Panc1 (cell line): ENCODE results near the gene ZNF79. TPM values are rescaled to one million over a fixed set of nuclear protein-coding genes. Genes with fewer than 3 reads are reported as not detected.

ENCODE experiments used
- ATAC-seq: fragments of 200-7000 bp; cut with Tn5 transposase; 2 replicates; pipeline ENCODE4 v1.9.1; 2020; ENCODE audit warnings: mild to moderate bottlenecking, moderate library complexity
- BruUV-seq: library from RNA; stranded (reverse); fragments of 400-500 nt; replicated peaks from 2 replicates; lab custom pipeline; 2021; lab: Mats Ljungman, UMichigan
- CTCF ChIA-PET: fragments of 300-600 bp; sonication (Branson Sonifier 250); formaldehyde crosslinking; loops from one replicate; lab custom pipeline; 2022; ENCODE audit warnings: antibody characterized with exemption; lab: Charles Lee
- POLR2A ChIA-PET: fragments of 300-600 bp; sonication (Branson Sonifier 250); formaldehyde crosslinking; loops from one replicate; lab custom pipeline; 2022; ENCODE audit warnings: antibody characterized with exemption; lab: Charles Lee
- DNase-seq: peaks from one replicate; pipeline ENCODE4 v3.0.0-alpha.2; 2010; ENCODE audit warnings: low read depth, low spot score
- H3K27ac ChIP-seq: 2 replicates; pipeline ENCODE4 v1.5.1; 2011; ENCODE audit warnings: mild to moderate bottlenecking, low read length, inconsistent platforms
- H3K27me3 ChIP-seq: fragments of 200-500 bp; sonication (Bioruptor generic); 2 replicates; pipeline ENCODE4 v1.6.0; 2014; ENCODE audit warnings: low read length, inconsistent platforms; ENCODE audit not compliant: control insufficient read depth, insufficient read depth
- H3K36me3 ChIP-seq: fragments of 200-500 bp; sonication (Bioruptor generic); 2 replicates; pipeline ENCODE4 v1.5.1; 2014; ENCODE audit warnings: inconsistent platforms, mild to moderate bottlenecking, low read length, moderate library complexity; ENCODE audit not compliant: control insufficient read depth, insufficient read depth
- H3K4me1 ChIP-seq: 2 replicates; pipeline ENCODE4 v1.5.1; 2011; ENCODE audit warnings: inconsistent platforms, mild to moderate bottlenecking, low read length, moderate library complexity; ENCODE audit not compliant: control insufficient read depth, insufficient read depth
- H3K4me3 ChIP-seq, 2 experiments: 2 replicates each; pipeline ENCODE4 v1.5.1; 2011 to 2012; ENCODE audit warnings: low read depth in 2 of 2, low read length in 2 of 2, mild to moderate bottlenecking in 2 of 2, inconsistent platforms in 1 of 2, moderate library complexity in 1 of 2
- H3K9me3 ChIP-seq: fragments of 200-500 bp; sonication (Bioruptor generic); 2 replicates; pipeline ENCODE4 v1.5.1; 2014; ENCODE audit warnings: low read depth, mild to moderate bottlenecking, inconsistent platforms, low read length, moderate library complexity; ENCODE audit not compliant: control insufficient read depth, insufficient read depth
- POLR2AphosphoS5 ChIP-seq: IDR thresholded peaks from 2 replicates; pipeline ENCODE4 v1.6.1; 2012; ENCODE audit warnings: mild to moderate bottlenecking, low read depth, low read length, moderate library complexity
- SIN3A ChIP-seq: IDR thresholded peaks from 2 replicates; pipeline ENCODE4 v1.6.1; 2012; ENCODE audit warnings: low read depth, mild to moderate bottlenecking, low read length, moderate library complexity, borderline replicate concordance; ENCODE audit not compliant: insufficient read depth
- TCF7L2 ChIP-seq: IDR thresholded peaks from 2 replicates; pipeline ENCODE4 v1.6.1; 2011; ENCODE audit warnings: mild to moderate bottlenecking, low read depth, low read length, inconsistent platforms
- in situ Hi-C: cut with HindIII; loops from 2 replicates; pipeline ENCODE4 v1.10.0; 2016; ENCODE audit warnings: low sequenced_read_pairs, low pct_unique_long_range_greater_than_20kb
- intact Hi-C: fragments of 100-400 bp; cut with micrococcal nuclease; formaldehyde crosslinking; loops from one replicate; pipeline ENCODE4 v1.10.0; 2022; ENCODE audit not compliant: unreplicated experiment
- total RNA-seq: library from RNA; stranded (reverse); gene quantifications from one replicate; pipeline ENCODE4 v1.2.1, GENCODE V29; 2021; ENCODE audit not compliant: unreplicated experiment
- TF ChIP-seq, protein P1 (sequence below), 2 experiments: IDR thresholded peaks; 2 replicates each; pipeline ENCODE4 v1.6.1; 2011 to 2012; ENCODE audit warnings: low read depth in 2 of 2, control low read depth in 1 of 2, low read length in 1 of 2, mild to moderate bottlenecking in 1 of 2, moderate library complexity in 1 of 2; ENCODE audit not compliant: insufficient read depth in 1 of 2
- TF ChIP-seq, protein P2 (sequence below): fragments of 450-650 bp; IDR thresholded peaks from 2 replicates; pipeline ENCODE4 v1.5.1; 2017; ENCODE audit warnings: mild to moderate bottlenecking

ZNF79 gene
- total RNA-seq, 1 experiment from 2014 or later: 5.4 TPM

DNA sequence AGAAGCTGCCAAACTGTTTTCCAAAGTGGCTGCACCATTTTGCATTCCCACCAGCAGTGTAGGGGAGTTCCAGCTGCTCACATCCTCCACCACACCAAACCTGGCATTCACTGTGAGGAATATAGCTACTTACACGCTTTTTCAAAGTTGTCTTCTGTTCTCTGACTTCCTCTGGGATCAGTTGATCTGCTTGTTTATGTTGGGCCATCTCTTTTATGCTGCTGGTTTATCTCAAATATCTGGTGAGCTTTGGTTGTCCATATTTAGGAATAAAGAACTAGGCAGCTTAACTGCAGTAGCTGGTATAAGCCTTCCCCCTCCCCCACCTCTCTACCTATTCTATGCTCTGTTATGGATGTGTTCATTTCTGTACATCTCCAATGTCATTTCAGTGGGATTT is 8.5 kb upstream of the ZNF79 start:
- Histone ChIP-seq H3K4me1 (peaks cover 9% of the 10 kb centered on the region), H3K36me3 (no peaks in the 10 kb centered on the region), H3K27ac (no peak overlapping the region), H3K27me3 (no peaks in the 10 kb centered on the region), H3K9me3 (no peaks in the 10 kb centered on the region), H3K4me3 (no peak overlapping the region)
- ChIA-PET POLR2A (no interaction called here), CTCF (no interaction called here)
- DNase-seq (no peak), ATAC-seq (no peak)
- intact Hi-C loops (no loop called here), in situ Hi-C loops (no loop called here)
- BruUV-seq: no TSS peak
- TF ChIP-seq TCF7L2: no peak
- TF ChIP-seq, protein P1, sequence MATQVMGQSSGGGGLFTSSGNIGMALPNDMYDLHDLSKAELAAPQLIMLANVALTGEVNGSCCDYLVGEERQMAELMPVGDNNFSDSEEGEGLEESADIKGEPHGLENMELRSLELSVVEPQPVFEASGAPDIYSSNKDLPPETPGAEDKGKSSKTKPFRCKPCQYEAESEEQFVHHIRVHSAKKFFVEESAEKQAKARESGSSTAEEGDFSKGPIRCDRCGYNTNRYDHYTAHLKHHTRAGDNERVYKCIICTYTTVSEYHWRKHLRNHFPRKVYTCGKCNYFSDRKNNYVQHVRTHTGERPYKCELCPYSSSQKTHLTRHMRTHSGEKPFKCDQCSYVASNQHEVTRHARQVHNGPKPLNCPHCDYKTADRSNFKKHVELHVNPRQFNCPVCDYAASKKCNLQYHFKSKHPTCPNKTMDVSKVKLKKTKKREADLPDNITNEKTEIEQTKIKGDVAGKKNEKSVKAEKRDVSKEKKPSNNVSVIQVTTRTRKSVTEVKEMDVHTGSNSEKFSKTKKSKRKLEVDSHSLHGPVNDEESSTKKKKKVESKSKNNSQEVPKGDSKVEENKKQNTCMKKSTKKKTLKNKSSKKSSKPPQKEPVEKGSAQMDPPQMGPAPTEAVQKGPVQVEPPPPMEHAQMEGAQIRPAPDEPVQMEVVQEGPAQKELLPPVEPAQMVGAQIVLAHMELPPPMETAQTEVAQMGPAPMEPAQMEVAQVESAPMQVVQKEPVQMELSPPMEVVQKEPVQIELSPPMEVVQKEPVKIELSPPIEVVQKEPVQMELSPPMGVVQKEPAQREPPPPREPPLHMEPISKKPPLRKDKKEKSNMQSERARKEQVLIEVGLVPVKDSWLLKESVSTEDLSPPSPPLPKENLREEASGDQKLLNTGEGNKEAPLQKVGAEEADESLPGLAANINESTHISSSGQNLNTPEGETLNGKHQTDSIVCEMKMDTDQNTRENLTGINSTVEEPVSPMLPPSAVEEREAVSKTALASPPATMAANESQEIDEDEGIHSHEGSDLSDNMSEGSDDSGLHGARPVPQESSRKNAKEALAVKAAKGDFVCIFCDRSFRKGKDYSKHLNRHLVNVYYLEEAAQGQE (IDR thresholded peaks at IDR 0.05; ENCODE audit: insufficient read depth in 1 of 2, low read depth in 2 of 2, low read length in 1 of 2): no peak
- TF ChIP-seq POLR2AphosphoS5: no peak
- TF ChIP-seq, protein P2, sequence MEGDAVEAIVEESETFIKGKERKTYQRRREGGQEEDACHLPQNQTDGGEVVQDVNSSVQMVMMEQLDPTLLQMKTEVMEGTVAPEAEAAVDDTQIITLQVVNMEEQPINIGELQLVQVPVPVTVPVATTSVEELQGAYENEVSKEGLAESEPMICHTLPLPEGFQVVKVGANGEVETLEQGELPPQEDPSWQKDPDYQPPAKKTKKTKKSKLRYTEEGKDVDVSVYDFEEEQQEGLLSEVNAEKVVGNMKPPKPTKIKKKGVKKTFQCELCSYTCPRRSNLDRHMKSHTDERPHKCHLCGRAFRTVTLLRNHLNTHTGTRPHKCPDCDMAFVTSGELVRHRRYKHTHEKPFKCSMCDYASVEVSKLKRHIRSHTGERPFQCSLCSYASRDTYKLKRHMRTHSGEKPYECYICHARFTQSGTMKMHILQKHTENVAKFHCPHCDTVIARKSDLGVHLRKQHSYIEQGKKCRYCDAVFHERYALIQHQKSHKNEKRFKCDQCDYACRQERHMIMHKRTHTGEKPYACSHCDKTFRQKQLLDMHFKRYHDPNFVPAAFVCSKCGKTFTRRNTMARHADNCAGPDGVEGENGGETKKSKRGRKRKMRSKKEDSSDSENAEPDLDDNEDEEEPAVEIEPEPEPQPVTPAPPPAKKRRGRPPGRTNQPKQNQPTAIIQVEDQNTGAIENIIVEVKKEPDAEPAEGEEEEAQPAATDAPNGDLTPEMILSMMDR: no peak
- TF ChIP-seq SIN3A: no peak

DNA sequence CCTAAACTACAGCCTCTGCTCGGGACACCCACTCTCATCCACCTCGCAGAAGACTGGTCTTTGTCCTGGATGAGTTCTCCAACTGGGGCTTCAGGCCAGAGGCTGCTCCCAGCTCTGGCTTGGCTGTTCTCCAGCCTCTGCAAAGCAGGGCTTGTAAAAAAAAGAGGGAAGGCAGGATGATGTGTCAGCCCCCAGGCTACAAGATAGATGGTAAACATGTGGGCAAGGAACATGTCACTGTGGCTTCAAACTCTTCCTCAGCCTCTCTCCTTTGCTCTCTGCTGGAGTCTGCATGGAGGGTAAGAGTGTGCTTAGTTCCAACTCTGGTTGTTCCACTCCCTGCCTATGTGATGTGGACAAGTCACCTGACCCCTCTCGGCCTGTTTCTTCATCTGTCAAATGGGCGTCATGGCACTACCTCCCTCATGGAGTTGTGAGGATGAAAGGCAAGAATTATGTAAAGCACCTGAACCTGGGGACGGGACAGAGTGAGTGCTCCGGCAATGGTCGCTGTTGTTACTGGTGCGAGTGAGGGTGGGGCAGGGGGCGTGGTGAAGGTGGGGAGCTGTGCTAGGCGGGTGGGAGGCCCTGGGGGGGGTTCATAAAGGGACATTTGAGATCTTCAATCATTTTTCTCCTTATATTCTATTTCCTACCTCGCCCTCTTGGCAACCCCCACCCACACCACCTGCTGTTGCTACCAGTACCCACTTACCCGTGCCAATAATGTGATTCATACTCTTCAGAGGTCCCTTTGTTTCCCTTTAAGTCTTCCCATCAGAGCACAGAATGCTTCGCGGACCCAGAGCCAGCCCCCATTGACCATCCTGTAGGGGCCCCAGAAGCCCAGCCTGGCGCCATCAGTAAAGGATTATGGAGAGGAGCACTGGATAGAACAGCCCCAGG is 6.8 kb upstream of the ZNF79 start:
- no peak for TF ChIP-seq SIN3A
- TF ChIP-seq TCF7L2: no peak
- TF ChIP-seq, protein P1 (IDR thresholded peaks at IDR 0.05; ENCODE audit: insufficient read depth in 1 of 2, low read depth in 2 of 2, low read length in 1 of 2): no peak
- TF ChIP-seq, protein P2: no peak
- TF ChIP-seq POLR2AphosphoS5: no peak
- peaks cover 11% of the 10 kb centered on the region for H3K4me1 ChIP-seq
- DNase-seq (no peak), ATAC-seq (no peak; the same call in 1 of the 2 replicates)
- BruUV-seq: no TSS peak
- H3K27me3 ChIP-seq: no peaks in the 10 kb centered on the region
- ChIA-PET CTCF (no interaction called here), POLR2A (no interaction called here)
- no peak overlapping the region for H3K4me3 ChIP-seq
- no peak overlapping the region for H3K27ac ChIP-seq
- intact Hi-C loops (no loop called here), in situ Hi-C loops (no loop called here)
- no peaks in the 10 kb centered on the region for H3K9me3 ChIP-seq
- H3K36me3 ChIP-seq: no peaks in the 10 kb centered on the region
